Pulmonary artery endothelial cell (primary cell): ENCODE results near the gene CALR3. TPM values are rescaled to one million over a fixed set of nuclear protein-coding genes. Genes with fewer than 3 reads are reported as not detected.
"Not testable (repeated sequence)": the region's sequence is repeated elsewhere in the genome, so short reads cannot be mapped to it uniquely, and the experiment has no call there.

ENCODE experiments used
- DNase-seq: peaks from one replicate; pipeline ENCODE4 v3.0.0-alpha.2; 2011; ENCODE audit warnings: low read depth, low spot score
- total RNA-seq: library from RNA; depleted of rRNA; stranded (reverse); fragments of >200 nt; gene quantifications from 2 replicates; pipeline ENCODE4 v1.2.3, GENCODE V29; 2014

The CALR3 gene
- total RNA-seq, result not detected in 2 replicates

GRCh38 chr19:16495982-16496612 lies at the start of gene CALR3, which contains the start of gene C19orf44:
CALR3 (minus strand) TSS chr19:16496167; CDS start chr19:16496129, 38 bp downstream.
C19orf44 (plus strand) TSS chr19:16496394; CDS start chr19:16500793, 4,399 bp downstream.
- peak; percentile 93 for DNase-seq

GRCh38 chr19:16544473-16545231 lies 48.7 kb upstream of the CALR3 start:
- DNase-seq, result no peak

- DNase-seq, result not testable (repeated sequence)
Measured at GRCh38 chr19:16543734-16544133, 47.8 kb upstream of the CALR3 start.

GRCh38 chr19:16542910-16543472 lies 47.0 kb upstream of the CALR3 start:
- no peak for DNase-seq

GRCh38 chr19:16542045-16542909 lies 46.3 kb upstream of the CALR3 start, which contains the start of gene CHERP:
CHERP (minus strand) TSS chr19:16542437; CDS start chr19:16542378, 59 bp downstream.
- peak; percentile 67 for DNase-seq

GRCh38 chr19:16541526-16542044 lies 45.6 kb upstream of the CALR3 start:
- no peak for DNase-seq

GRCh38 chr19:16540948-16541347 lies 45.0 kb upstream of the CALR3 start:
- no peak for DNase-seq

GRCh38 chr19:16537111-16537510 lies 41.1 kb upstream of the CALR3 start:
- no peak for DNase-seq

- no peak for DNase-seq
Measured at GRCh38 chr19:16536130-16536529, 40.2 kb upstream of the CALR3 start.

GRCh38 chr19:16535381-16535780 lies 39.4 kb upstream of the CALR3 start:
- no peak for DNase-seq

GRCh38 chr19:16532440-16533234 lies 36.7 kb upstream of the CALR3 start:
- DNase-seq, result no peak

GRCh38 chr19:16531380-16531669 lies 35.4 kb upstream of the CALR3 start:
- DNase-seq, result no peak

- no peak for DNase-seq
Measured at GRCh38 chr19:16530540-16531379, 34.8 kb upstream of the CALR3 start.

GRCh38 chr19:16529466-16530144 lies 33.6 kb upstream of the CALR3 start:
- no peak for DNase-seq

GRCh38 chr19:16527971-16528521 lies 32.1 kb upstream of the CALR3 start:
- DNase-seq, result no peak

- no peak for DNase-seq
Measured at GRCh38 chr19:16527334-16527935, 31.5 kb upstream of the CALR3 start.

- DNase-seq, result no peak
Measured at GRCh38 chr19:16525751-16526481, 29.9 kb upstream of the CALR3 start.
